Epithelial cell of proximal tubule (primary cell): ENCODE measurements around the gene MAP2K7. TPM values are rescaled to one million over a fixed set of nuclear protein-coding genes. Genes with fewer than 3 reads are reported as not detected.
"Not testable (repeated sequence)": the region's sequence is repeated elsewhere in the genome, so short reads cannot be mapped to it uniquely, and the experiment has no call there.

ENCODE experiments used
- DNase-seq: peaks from one replicate; pipeline ENCODE4 v3.0.0-alpha.2; 2011; ENCODE audit warnings: low read depth
- H3K4me3 ChIP-seq: 2 replicates; pipeline ENCODE4 v1.5.1; 2011; ENCODE audit warnings: low read depth, mild to moderate bottlenecking, low read length
- total RNA-seq: library from RNA; depleted of rRNA; stranded (reverse); fragments of >200 nt; gene quantifications from 2 replicates; pipeline ENCODE4 v1.2.3, GENCODE V29; 2015
- TF ChIP-seq, protein P1 (sequence below): conservative IDR thresholded peaks from 2 replicates; pipeline ENCODE4 v1.5.1; 2012; ENCODE audit warnings: low read depth, mild to moderate bottlenecking, low read length

The MAP2K7 gene
- total RNA-seq, 1 donor from 2014 or later, result 7.6 TPM

DNA sequence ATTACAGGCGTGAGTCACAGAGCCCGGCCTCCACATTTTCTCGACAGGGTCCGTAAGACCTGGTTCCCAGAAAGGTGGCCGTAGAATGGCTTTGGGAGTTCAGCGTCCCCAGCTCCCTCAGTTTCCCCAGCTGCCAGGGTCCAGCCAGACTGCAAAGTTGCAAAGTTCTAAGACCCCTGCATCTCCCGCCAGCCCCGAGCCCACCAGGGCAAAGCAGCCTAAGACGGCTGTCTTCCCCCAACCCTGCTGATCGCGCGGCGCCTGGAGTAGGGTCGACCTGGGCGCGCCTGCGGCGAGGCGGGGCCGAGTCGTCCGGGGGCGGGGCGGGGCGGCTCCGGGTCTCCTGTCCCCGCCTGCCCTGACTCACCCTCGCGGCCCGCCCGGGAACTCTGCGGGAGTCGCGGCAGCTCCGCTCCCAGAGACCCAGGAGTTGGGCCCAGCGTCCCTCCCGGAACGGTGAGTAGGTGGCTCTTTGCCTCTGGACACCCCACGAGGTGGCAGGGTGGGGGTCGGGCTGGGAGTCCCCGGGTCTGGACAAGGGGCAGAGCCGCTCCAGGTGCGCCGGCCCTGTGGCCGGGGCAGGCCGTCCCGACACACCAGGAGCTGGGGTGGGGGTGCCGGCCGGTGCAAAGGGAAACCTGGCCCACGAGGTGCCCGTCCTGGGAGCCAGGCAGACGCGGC is 15.4 kb upstream of the MAP2K7 start, which contains the start of gene LRRC8E:
Gene LRRC8E (plus strand): TSS at position 366 of the 681 bp plus-strand sequence. CDS start 7,094 bp downstream, outside the sequence.
- no peak for DNase-seq
- H3K4me3 ChIP-seq, result peak within 1 kb of the TSS; percentile 84
- TF ChIP-seq, protein P1, sequence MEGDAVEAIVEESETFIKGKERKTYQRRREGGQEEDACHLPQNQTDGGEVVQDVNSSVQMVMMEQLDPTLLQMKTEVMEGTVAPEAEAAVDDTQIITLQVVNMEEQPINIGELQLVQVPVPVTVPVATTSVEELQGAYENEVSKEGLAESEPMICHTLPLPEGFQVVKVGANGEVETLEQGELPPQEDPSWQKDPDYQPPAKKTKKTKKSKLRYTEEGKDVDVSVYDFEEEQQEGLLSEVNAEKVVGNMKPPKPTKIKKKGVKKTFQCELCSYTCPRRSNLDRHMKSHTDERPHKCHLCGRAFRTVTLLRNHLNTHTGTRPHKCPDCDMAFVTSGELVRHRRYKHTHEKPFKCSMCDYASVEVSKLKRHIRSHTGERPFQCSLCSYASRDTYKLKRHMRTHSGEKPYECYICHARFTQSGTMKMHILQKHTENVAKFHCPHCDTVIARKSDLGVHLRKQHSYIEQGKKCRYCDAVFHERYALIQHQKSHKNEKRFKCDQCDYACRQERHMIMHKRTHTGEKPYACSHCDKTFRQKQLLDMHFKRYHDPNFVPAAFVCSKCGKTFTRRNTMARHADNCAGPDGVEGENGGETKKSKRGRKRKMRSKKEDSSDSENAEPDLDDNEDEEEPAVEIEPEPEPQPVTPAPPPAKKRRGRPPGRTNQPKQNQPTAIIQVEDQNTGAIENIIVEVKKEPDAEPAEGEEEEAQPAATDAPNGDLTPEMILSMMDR, result no peak

DNA sequence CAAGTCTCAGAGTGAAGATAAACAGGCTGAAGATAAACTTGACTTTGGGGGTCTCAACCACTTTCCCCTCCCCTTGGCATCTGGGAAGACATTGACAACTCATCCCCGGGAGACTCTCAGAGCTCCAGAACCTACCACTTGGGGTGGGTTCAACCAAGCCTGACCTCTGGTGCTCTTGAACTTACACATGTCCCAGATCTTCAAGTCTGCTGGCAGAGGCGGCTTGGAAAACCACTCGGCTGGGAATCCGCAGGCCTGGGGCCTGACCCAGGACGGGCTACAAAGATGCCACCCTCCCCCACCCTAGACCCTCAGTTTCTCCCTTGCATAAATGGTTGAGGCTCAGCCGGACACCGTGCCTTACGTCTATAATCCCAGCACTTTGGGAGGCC is 14.9 kb upstream of the MAP2K7 start:
- H3K4me3 ChIP-seq, result peak overlapping the region; percentile 84
- no peak for DNase-seq
- TF ChIP-seq, protein P1, result no peak

DNA sequence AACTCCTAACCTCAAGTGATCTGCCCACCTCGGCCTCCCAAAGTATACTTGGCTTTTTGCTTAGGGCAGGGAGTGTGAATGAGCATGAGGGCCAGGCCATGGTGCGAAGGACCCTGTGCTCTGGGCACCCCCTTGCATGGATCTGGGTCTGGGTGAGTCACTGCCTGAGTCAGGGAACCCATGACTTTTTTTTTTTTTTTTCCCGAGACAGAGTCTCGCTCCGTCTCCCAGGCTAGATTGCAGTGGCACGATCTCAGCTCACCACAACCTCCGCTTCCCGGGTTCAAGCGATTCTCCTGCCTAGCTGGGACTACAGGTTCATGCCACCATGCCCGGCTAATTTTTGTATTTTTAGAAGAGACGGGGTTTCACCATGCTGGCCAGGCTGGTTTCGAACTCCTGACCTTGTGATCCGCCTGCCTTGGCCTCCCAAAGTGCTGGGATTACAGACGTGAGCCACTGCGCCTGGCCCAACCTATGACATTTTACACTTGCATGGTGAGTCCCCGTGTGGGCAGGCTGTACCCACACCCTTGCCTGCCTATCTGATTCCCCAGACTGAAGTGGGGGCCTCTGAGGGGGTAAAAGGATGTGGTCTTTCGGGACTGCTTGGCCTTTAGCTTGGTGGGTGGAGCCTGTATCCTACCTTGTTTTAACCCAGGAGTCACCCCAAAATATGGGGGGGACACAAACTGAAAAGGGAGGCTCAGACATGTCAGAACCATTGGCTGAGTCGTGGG is 10.1 kb upstream of the MAP2K7 start:
- DNase-seq, H3K4me3 ChIP-seq: not testable (repeated sequence)

DNA sequence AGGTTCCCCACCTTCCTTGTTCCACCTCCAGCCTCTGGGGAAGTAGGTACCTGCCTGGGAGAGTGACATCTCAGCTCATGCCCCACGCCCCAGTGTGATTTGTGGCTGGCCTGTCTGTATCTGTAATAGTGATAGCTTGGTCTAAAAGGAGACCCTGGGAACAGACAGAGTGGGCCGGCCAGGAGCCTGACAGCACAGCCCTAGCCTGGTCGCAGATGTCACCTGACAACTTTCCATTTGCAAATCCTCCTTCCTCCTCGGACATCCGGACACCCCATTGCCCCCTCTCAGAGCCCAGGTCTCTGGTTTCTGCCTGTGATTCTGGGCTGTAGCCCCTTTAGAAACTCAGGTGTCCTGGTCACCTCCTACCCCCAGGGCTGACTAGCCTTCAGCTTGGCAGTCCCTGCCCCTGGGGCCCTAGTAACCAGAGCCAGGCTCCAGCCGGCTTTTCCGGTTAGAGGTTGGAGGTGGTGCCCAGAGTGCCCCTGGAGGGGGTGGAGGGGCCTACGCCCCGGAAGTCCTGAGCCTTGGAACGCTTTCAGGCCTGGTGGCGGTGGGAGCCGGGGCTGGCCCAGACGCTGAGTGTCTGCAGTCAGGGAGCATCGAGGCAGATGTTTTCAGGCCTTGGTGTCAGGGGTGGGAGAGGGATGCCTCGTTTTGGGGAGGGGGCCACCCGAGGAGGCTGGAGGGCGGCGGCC is 8.9 kb upstream of the MAP2K7 start:
- H3K4me3 ChIP-seq, result no peak overlapping the region
- TF ChIP-seq, protein P1, result no peak
- DNase-seq, result no peak

DNA sequence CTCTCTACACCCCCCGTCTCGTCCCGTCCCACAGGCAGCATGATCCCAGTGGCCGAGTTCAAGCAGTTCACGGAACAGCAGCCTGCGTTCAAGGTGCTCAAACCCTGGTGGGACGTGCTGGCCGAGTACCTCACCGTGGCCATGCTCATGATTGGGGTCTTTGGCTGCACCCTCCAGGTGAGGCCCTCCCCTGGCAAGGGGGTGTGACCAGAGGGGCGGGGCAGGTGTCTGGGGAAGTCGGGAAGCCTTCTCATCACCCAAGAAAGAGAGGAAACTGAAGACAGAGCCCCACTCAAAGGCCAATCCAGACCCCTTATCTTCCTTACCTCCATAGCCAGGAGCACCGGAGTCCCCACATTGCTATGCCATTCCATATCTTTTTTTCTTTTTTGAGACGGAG is 8.1 kb upstream of the MAP2K7 start:
- H3K4me3 ChIP-seq, result no peak overlapping the region
- no peak for DNase-seq
- TF ChIP-seq, protein P1, result no peak

DNA sequence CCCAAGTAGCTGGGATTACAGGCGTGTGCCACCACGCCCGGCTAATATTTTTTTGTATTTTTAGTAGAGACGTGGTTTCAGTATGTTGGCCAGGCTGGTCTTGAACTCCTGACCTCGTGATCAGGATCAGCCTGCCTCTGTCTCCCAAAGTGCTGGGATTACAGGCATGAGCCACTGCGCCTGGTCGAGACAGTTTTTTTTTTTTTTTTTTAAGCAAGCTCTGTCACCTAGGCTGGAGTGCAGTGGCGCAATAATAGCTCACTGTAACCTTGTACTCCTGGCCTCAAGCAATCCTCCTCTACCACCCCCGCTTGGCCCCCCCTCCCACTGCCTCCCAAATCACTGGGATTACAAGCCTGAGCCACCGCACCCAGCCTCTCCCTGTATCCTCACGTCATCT is 6.4 kb upstream of the MAP2K7 start:
- no peak overlapping the region for H3K4me3 ChIP-seq
- TF ChIP-seq, protein P1, result no peak
- DNase-seq, result no peak

DNA sequence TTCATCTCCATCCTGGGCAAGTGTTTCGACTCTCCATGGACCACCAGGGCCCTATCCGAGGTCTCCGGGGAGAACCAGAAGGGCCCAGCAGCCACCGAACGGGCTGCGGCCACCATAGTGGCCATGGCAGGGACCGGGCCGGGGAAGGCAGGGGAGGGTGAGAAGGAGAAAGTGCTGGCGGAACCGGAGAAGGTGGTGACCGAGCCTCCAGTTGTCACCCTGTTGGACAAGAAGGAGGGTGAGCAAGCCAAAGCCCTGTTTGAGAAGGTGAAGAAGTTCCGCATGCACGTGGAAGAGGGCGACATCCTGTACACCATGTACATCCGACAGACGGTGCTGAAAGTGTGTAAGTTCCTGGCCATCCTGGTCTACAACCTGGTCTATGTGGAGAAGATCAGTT is 4.7 kb upstream of the MAP2K7 start:
- no peak for DNase-seq
- TF ChIP-seq, protein P1, result no peak
- no peak overlapping the region for H3K4me3 ChIP-seq
